HG03342 (cell line): ENCODE results near the gene LARGE1.

Experiments used
- ATAC-seq: cut with Tn5 transposase; IDR thresholded peaks from one replicate; pipeline ENCODE4 v1.9.1; 2021; ENCODE audit warnings: mild to moderate bottlenecking, moderate library complexity; ENCODE audit not compliant: unreplicated experiment

LARGE1 gene

GRCh38 chr22:33914131-33914530, 6.1 kb downstream of the LARGE1 start:
- ATAC-seq = no peak

DNA sequence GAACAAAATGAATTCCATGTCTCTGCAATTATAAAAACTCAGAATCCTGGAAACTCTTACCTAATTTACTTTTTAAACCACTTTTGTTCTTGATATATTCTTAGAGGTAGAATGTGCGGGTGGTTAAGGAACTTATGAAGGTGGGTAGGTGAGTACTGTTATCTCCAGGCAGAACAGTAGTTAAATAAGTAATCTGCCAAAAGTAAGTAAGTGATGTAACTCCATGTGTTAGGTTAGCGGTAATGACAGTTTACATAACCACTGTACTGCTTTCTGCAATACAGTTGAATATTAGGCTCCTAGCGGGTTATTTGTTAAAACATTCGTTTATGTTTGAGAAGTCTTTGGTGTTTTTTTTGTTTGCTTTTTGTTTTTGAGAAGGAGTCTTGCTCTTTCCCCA, 7.1 kb downstream of the LARGE1 start:
- no peak for ATAC-seq

DNA sequence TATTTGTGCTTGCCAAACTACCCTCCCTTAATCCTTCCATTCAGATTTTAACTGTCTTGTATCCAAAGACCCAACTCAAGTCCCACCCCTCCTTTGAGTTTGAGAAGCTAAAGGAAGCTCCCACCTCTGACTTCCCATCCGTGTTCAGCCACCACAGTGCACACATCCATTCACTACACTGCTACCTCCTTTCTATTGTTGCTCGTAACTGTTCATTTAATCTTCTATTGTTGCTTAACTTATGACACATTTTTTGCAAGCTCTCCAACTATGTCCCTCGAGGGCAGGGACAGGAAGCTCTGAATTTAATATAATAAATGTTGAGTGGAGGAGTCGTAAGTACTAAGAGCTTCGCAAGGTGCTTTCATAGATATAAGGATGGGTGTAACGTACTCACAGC, 10.4 kb downstream of the LARGE1 start:
- ATAC-seq = no peak

DNA sequence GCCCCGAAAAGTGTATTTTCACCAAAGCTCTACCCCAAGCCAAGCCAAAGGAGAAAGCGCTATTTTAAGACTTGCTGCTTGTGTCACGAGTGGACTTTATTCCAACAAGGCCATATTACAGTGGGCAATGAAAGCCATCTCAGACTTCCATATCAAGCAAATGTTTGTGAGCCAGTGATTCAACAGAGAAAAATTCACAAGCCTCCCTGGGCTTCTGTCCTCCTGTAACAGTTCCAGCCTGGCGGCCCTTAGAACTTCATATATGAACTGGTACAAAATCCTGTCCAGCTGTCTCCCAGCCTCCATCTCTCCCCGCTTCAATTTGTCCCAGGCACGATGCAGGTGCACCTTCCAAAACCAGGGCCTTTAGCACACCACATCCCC, 11.2 kb downstream of the LARGE1 start:
- ATAC-seq = no peak

DNA sequence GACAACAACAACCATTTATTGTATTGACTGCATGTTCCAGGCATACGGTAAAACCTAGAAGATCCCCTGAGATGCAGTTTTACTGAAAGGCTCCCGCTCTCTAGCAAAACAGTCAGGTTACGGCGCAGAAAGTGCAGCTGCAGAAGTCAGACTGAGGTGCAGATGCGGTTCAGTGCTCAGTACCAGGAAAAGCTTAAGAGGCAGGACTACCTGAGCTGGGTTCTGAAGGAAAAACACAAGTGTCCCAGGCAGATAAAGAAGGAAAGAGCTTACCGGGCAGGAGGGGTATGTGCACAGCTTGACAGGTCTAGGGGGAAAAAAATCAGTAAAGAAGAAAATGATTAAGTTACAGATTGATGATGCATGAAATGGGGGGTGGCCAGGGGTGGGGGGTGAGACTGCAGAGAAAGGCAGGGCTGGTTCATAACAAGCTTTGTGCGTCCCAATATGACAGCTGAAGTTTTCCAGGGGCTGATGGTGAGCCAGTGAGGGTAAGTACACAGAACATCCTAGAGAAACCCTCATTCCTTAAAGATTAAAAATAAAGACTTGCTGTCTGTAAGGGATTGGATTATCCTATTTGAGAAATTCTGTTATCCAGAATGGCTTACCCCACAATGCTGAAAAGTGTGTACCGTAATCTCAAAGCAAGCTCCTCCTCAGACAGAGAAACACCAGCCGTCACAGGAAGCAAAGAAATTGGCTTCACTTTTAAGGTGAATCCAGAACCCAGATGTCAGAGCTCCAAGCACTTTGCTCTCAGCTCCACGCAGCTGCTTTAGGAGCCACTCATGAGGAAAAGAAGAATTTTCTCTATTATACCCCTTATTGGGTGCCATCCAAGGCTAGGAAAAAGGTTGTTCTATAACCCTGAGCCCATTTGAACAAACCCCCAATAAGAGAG, 11.9 kb downstream of the LARGE1 start:
- ATAC-seq = no peak

DNA sequence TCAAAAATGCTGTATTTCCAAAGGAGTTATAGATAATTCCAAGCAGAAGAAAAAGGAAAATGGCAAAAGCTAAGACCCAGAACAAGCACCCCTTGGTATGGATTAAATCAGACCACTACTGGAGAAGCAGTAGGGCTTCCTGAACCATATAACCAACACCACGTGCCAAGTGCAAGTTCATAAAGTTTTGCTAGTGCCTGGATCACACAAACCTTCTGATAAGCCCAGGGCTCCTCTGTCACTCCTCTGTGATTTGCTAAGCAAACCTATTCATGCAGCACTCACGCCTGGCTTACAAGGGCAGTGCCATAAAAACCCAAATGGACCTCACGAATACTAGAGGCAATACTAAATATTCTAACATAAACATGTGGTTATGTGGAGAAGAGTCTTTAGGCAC, 13.3 kb downstream of the LARGE1 start:
- no peak for ATAC-seq

GRCh38 chr22:33906475-33906874, 13.8 kb downstream of the LARGE1 start:
- no peak for ATAC-seq

DNA sequence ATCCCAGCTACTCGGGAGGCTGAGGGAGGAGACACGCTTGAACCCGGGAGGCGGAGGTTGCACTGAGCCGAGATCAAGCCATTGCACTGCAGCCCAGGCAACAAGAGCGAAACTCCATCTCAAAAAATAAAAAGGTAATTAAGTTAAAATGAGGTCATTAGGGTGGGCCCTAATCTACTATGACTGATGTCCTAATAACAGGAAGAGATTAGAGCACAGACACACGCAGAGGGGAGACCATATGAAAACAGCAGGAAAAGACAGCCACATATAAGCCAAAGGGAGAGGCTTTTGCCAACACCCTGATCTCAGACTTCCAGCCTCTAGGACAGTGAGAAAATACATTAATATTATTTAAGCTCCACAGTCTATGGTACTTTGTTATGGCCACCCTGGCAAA, 17.3 kb downstream of the LARGE1 start:
- ATAC-seq = no peak

- no peak for ATAC-seq
Measured at GRCh38 chr22:33902073-33902472, 18.2 kb downstream of the LARGE1 start.

- ATAC-seq = no peak
Measured at GRCh38 chr22:33898121-33898520, 22.2 kb downstream of the LARGE1 start.

DNA sequence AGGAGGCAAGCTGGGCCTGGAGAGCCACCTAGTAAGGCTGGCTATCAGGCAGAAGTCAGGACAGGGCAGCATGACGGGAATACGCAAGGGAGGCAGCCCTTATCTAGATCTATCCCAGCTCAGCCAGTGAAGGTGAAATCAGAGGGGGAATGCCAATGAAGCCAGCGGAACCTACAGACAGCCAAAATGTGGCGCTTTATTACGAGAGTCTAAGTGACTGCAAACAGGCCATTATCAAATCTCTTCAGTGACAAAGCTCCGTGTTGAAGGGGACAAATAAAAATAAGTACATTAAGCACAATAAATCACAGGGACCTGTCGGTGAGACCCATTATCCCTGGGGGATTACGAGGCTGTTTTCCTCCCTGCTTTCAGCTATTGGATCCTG, 22.8 kb downstream of the LARGE1 start:
- no peak for ATAC-seq

DNA sequence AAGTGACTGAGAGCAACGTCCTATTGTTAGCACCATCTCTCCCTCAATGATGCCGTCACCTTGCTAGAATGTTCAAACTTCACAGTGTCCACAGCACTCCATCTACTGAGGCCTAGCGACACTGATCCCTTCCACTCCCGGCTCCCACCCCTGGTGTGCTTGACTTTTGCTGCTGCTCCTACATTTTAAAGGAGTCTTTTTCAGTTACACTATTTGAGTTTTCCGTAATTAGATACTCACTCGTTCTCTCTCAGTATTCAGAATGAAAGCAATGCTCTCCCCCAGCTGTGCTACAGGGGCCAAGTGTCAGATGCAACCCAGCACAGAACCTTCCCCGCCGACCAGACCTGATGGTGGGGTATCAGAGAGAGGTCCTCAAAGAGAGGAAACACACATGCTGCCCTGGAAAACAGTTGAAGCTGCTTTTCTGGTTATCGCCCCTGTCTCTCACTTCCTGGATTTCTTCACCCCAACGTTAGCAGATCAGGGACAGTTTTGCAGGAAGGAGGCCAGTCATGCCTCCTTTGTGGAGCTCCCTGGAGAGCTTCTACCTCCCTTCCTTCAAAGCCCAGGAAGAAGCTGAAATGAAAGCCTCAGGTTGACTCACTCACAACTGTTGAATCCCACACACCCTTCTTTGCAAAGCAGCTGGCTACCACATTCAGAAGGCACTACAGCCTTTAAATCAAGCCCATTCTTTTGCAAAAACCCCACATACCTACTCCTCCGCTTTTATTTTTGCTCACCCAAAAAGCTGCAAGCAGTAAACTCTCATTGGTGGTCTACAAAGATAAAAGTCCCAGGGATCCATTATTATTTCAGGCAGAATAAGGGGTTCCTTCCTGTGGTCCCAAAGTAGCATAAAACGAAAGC, 23.5 kb downstream of the LARGE1 start:
- no peak for ATAC-seq

- ATAC-seq = no peak
Measured at GRCh38 chr22:33896154-33896553, 24.1 kb downstream of the LARGE1 start.

DNA sequence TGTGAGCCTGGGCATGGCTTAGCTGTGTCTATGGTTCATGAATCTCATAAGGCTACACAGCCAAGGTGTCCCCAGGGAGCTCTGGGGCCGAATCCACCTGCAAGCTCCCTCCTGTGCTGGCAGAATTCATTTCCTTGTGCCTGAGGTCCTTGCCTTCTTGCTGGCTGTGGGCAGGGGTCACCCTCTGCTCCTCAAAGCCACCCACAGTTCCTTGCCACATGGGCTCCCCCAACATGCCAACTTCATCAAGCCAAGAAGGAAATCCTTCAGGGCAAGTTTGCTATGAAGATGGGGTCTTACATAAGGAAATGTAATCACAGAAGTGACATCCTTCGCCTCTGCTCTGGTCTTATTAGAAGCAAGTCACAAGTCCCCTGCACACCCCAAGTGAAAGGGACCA, 24.8 kb downstream of the LARGE1 start:
- no peak for ATAC-seq

GRCh38 chr22:33894515-33894914, 25.8 kb downstream of the LARGE1 start:
- ATAC-seq = no peak

- no peak for ATAC-seq
Measured at GRCh38 chr22:33894036-33894435, 26.2 kb downstream of the LARGE1 start.

DNA sequence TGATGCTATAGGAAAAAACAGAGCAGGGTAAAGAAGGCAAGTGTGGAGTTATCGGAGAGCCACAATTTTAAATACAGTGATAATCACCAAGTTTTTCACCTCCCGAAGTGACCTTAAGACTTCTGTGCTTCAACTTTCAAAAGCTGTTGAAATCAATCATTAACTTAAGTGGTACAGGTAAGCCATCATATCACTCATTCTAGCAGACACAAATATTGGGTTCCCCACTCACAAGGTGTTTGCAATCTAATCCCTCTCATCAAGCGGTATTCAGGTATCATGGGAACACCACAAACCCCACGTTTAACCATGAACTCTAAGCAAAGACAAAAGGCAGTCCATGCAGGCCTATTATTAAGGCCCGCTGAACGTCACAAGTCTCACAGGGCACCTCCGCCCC, 26.8 kb downstream of the LARGE1 start:
- no peak for ATAC-seq

- no peak for ATAC-seq
Measured at GRCh38 chr22:33891992-33892391, 28.3 kb downstream of the LARGE1 start.

DNA sequence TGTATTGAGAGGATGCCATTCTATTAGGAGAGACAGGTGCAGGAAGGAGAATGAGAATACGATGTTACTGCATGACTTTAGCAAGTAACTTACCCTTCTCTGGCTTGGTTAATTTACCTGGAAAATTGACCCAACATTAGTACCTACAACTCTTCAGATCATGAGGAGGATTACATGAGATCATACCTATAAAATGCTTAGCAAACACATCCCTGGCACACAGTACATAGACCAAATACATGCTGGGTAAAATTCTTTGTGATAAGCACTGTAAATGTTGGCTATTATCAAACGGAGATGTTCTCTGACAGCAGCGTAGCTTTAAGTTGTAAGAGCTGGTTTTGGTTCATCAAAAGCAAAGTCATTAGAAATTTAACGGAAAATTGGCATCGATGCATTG, 28.8 kb downstream of the LARGE1 start:
- ATAC-seq = no peak

GRCh38 chr22:33889748-33890147, 30.5 kb downstream of the LARGE1 start:
- ATAC-seq = no peak

GRCh38 chr22:33888821-33889220, 31.5 kb downstream of the LARGE1 start:
- no peak for ATAC-seq

DNA sequence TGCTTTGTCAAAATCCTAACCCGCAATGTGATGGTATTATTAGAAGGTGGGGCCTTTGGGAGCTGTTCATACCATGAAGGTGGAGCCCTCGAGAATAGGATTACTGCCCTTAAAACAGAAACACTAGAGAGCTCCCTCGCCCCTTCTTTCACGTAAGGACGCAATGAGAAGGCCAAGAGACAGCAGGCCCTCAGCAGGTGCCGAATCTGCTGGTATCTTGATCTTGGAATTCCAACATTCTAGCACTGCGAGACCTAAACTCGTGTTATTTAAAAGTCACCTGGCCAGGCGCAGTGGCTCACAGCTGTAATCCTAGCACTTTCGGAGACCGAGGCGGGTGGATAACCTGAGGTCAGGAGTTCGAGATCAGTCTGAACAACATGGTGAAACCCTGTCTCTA, 33.1 kb downstream of the LARGE1 start:
- no peak for ATAC-seq
